Fibroblast of villous mesenchyme (primary cell): Measurements from ENCODE around the gene TNRC6B. TPM values are rescaled to one million over a fixed set of nuclear protein-coding genes. Genes with fewer than 3 reads are reported as not detected.

Experiments
- DNase-seq: peaks from one replicate; pipeline ENCODE4 v3.0.0-alpha.2; 2010; ENCODE audit warnings: low read depth
- H3K4me3 ChIP-seq: 2 replicates; pipeline ENCODE4 v1.5.1; 2011; ENCODE audit warnings: low read depth, mild to moderate bottlenecking, low read length
- CTCF ChIP-seq: IDR thresholded peaks from 2 replicates; pipeline ENCODE4 v1.5.1; 2012; ENCODE audit warnings: low read depth, mild to moderate bottlenecking, low read length; ENCODE audit not compliant: insufficient read depth
- total RNA-seq: library from RNA; depleted of rRNA; stranded (reverse); fragments of >200 nt; gene quantifications from 2 replicates; pipeline ENCODE4 v1.2.3, GENCODE V29; 2012

The TNRC6B gene
- total RNA-seq, 1 donor: 23.3 TPM

DNA sequence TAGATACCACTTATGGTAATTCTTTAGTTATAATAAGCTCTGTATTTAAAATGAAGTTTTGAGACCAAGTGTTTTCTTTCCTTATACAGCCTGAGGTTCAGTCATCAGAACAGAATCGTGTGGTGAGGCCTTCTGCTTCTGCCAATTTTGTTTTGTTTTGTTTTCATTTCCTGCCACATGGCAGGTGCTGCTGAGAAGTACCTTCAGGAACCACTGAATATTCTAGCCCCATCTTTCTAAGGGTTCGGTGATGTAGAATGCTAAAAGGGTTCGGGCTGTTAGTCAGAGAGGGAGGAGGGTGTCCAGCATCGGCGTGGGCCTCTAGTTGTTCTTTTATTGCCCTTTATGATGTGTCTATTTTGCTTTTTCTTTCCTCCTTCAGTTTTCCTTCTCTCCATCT lies 25.8 kb downstream of the TNRC6B start:
- DNase-seq: no peak
- no peak overlapping the region for H3K4me3 ChIP-seq
- TF ChIP-seq CTCF: no peak

DNA sequence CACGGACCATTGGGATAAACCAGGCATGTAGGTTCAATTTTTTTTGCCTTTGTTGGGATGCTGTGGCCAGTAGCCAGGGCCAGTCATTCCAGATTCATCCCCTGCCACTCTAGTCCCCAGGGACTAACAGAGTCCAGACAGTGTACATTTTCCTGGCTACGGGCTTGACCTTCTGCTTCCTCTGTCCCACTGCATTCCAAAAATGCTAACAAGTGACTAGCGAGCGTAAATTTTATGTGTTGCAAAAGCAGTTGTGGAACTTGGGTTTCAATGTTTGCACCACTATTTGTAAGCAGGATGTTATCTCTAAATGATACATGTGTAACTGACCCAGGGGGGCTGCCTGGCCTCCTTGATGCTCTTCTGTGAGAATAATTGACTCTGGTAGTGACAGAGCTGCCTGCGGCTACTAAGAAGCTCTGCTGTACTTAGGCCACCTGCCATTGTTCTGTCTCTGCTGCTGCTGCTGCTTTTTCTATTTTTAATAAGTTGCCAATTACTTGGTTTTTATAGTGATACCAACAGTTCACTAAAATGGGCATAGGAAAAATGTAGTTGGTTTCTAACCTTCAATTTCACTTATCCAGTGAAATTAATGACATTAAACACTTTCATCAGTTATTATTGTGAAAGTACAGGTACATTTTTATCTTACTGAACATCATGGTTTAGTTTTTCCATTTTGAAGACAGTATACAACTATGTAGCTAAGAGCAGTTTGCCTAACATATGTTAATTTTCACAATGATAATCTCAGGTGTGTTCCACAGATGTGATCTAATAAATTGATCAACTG lies 26.8 kb downstream of the TNRC6B start:
- TF ChIP-seq CTCF: no peak
- H3K4me3 ChIP-seq: no peak overlapping the region
- DNase-seq: peak; percentile 86

- TF ChIP-seq CTCF: no peak
- no peak overlapping the region for H3K4me3 ChIP-seq
- no peak for DNase-seq
Observed at GRCh38 chr22:40206561-40206960, 28.8 kb downstream of the TNRC6B start.

DNA sequence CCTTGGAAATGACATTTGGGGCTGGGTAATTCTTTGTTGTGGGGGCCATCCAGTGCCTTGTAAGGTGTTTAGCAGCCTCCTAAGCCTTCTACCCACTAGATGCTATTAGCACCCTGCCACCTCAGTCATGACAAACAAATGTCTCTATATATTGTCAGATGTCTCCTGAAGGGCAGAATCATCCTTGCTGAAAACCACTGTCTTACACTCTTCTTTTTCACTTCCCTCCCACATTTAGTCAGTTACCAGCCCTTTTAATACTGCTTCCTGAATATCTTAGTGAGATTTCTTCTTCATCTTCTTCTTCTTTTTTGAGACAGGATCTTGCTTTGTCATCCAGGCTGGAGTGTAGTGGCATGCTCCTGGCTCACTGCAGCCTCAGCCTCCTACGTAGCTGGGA lies 33.1 kb downstream of the TNRC6B start:
- no peak for DNase-seq
- TF ChIP-seq CTCF: no peak
- no peak overlapping the region for H3K4me3 ChIP-seq

DNA sequence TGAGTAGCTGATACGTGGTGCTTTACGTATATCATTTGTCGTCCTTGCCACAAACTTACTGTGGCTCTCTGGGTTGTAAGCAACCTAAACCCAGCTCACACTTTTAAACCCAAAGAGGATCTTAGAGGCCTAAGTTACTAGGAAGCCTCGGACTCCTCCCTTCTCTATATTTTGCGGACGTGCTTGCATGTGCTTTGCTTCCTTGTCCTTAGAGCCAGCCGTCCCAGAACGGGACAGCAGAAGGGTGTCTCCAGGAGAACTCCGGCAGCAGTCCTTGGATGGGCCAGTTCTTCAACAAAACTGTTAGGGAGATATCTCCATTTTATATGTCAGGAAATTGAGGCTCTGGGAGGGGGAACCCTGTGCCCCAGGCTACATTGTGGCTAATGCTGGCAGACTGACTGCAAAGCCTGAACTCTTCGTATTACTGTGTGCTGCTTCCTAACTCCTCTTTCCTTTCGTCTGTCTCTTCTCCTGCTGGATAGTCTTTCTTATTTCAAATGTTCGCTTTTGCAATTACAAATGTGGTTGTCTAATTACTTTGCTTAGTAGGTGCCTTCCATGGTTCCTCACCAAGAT lies 33.8 kb downstream of the TNRC6B start:
- TF ChIP-seq CTCF: no peak
- no peak overlapping the region for H3K4me3 ChIP-seq
- no peak for DNase-seq

- no peak overlapping the region for H3K4me3 ChIP-seq
- no peak for TF ChIP-seq CTCF
- peak; percentile 36 for DNase-seq
Observed at GRCh38 chr22:40212121-40212520, 34.4 kb downstream of the TNRC6B start.
